Measurements from ENCODE around the gene PGGT1B. TPM values are rescaled to one million over a fixed set of nuclear protein-coding genes. Genes with fewer than 3 reads are reported as not detected.
"Not testable (repeated sequence)": the region's sequence is repeated elsewhere in the genome, so short reads cannot be mapped to it uniquely, and the experiment has no call there.

The PGGT1B gene
- total and polyA plus RNA-seq, 2 donors: 6.0 to 26.8 TPM

DNA sequence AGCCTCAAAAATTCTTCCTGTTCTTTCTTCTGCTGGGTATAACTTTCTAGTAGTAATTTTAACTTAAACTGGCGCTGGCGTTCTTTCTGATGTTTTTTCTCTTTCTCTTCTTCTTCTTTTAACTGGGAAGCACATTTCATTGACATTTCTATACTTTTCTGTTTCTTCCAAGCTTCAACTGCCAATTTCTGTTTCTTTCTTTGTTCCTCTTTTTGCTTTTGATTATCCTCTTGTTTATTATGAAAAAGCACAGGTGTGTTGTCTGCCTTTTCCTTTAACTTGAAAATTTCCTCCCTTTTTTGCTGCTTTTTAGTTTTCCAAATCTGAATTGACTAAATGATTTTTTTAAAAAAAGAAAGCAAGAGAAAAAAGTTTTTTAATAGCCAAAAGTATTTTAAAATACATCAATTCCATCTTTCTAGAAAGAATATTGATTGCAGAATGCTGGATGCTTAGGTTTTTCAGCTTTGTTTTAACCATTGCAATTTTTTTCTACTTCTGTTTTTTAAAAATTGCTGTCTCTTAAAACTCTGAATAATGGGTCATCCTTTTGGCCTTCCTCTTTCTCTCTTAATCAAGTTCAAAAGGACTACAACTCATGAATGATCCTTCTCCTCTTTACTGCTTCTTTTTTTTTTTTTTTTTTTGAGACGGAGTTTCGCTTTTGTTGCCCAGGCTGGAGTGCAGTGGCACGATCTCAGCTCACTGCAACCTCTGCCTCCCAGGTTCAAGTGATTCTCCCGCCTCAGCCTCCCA, 8.8 kb upstream of the PGGT1B start:
- H3K36me3 ChIP-seq (ENCODE audit: control insufficient read depth in 2 of 2, insufficient read depth in 2 of 2, low read length in 1 of 2): peaks cover 0 to 3% of the 10 kb centered on the region in 2 donors
- no peak overlapping the region for H3K27ac ChIP-seq (ENCODE audit: low read depth in 1 of 2, low read length in 1 of 2)
- no peaks in the 10 kb centered on the region for H3K27me3 ChIP-seq (ENCODE audit: control insufficient read depth in 2 of 2, insufficient read depth in 1 of 2, low read length in 1 of 2)
- no peaks in the 10 kb centered on the region for H3K9me3 ChIP-seq (ENCODE audit: control insufficient read depth in 2 of 2, insufficient read depth in 1 of 2, low read length in 1 of 2)
- no peaks in the 10 kb centered on the region for H3K4me1 ChIP-seq (ENCODE audit: control insufficient read depth in 2 of 2, insufficient read depth in 2 of 2, low read length in 2 of 2)
- no peak overlapping the region for H3K4me3 ChIP-seq (ENCODE audit: low read length in 2 of 2)
- DNase-seq (ENCODE audit: low read depth in 6 of 9, low spot score in 9 of 9): no peak
- WGBS: 91% methylated on average over 6 of the region's 6 CpGs

DNA sequence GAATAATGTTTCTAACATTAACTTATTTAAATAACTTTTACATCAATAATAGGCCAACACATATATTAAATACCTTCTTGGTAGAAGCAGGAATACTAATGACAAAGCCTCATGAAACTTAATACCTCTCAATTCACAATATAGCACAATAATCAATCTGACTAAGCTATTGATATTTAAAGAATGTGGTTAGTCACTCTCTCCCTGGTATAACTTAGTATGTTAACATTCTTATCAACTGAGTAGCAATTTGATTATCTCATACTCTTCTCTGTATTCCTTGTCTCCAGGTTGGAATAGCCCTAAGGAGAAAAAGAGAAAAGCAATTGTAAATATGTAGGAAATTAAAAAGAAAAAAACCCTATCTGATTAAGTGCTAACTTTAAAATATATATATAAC, 4.9 kb upstream of the PGGT1B start:
- H3K9me3 ChIP-seq (ENCODE audit: control insufficient read depth in 2 of 2, insufficient read depth in 1 of 2, low read length in 1 of 2): no peaks in the 10 kb centered on the region
- DNase-seq (ENCODE audit: low read depth in 6 of 9, low spot score in 9 of 9): no peak
- H3K4me1 ChIP-seq (ENCODE audit: control insufficient read depth in 2 of 2, insufficient read depth in 2 of 2, low read length in 2 of 2): peaks cover 0 to 5% of the 10 kb centered on the region in 2 donors
- H3K27me3 ChIP-seq (ENCODE audit: control insufficient read depth in 2 of 2, insufficient read depth in 1 of 2, low read length in 1 of 2): no peaks in the 10 kb centered on the region
- H3K4me3 ChIP-seq (ENCODE audit: low read length in 2 of 2): no peak overlapping the region
- peaks cover 3 to 6% of the 10 kb centered on the region in 2 donors for H3K36me3 ChIP-seq (ENCODE audit: control insufficient read depth in 2 of 2, insufficient read depth in 2 of 2, low read length in 1 of 2)
- H3K27ac ChIP-seq (ENCODE audit: low read depth in 1 of 2, low read length in 1 of 2): no peak overlapping the region

DNA sequence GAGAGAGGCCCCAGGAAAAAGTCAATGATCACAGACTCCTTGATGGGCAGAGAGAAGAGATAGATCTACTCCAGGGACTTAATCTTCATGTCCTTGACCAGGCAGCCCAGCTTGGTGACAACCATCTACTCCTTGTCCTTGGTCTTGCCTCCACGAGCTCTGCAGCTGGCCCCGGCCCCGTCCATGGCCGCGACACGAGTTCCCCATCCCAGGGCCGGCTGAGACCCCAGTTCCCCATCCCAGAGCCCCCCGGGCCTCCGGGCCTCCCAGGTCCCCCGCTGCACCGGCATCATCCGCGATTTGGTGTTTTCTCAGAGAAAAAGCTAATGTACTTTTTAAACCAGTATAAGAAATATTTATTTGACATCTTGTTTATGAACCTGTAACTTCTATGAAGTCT, 2.5 kb upstream of the PGGT1B start:
- Histone ChIP-seq H3K9me3 (ENCODE audit: control insufficient read depth in 2 of 2, insufficient read depth in 1 of 2, low read length in 1 of 2) (no peaks in the 10 kb centered on the region), H3K36me3 (ENCODE audit: control insufficient read depth in 2 of 2, insufficient read depth in 2 of 2, low read length in 1 of 2) (peaks cover 0 to 6% of the 10 kb centered on the region in 2 donors), H3K4me1 (ENCODE audit: control insufficient read depth in 2 of 2, insufficient read depth in 2 of 2, low read length in 2 of 2) (peaks cover 9 to 13% of the 10 kb centered on the region in 2 donors), H3K27ac (ENCODE audit: low read depth in 1 of 2, low read length in 1 of 2) (no peak overlapping the region), H3K27me3 (ENCODE audit: control insufficient read depth in 2 of 2, insufficient read depth in 1 of 2, low read length in 1 of 2) (no peaks in the 10 kb centered on the region), H3K4me3 (ENCODE audit: low read length in 2 of 2) (no peak overlapping the region)
- DNase-seq (ENCODE audit: low read depth in 6 of 9, low spot score in 9 of 9): no peak
- WGBS: 97% methylated on average over 13 of the region's 13 CpGs

DNA sequence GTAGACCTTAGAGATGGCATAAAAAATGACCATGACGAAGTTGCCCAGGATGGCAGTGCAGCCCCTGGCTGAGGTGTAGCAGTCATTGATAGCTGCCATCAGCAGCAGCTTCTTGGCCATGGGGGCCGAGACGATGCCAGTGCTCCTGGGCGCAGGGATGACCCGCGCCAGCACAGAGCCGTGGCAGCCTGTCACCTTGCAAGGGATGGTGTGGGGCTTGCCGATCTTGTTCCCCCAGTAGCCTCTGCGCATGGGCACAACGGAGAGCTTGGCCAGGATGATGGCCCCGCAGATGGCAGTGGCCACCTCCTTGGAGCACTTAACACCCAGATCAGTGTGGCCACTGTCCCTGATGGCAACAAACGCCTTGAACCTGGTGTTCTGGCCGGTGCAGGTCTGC, 2.1 kb upstream of the PGGT1B start:
- H3K27ac ChIP-seq (ENCODE audit: low read depth in 1 of 2, low read length in 1 of 2): no peak overlapping the region
- 97% methylated on average over 13 of the region's 13 CpGs for WGBS

DNA sequence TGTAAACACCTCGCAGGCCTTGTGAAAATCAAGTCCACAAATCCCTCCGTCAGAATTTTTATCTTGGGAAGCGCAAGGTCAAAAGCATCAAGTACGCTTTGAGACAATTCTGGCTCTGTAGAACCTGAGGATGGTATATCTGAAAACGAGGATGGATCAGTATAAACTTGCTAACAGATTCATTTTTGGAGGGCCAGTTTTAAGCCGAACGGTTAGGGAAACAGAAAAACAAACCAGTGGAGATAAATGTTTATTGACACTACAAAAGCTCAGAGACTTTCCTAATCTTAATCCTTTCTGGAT, 352 bp upstream of the PGGT1B start:
- WGBS: 78% methylated on average over 7 of the region's 7 CpGs
- peaks cover 0 to 6% of the 10 kb centered on the region in 2 donors for H3K36me3 ChIP-seq (ENCODE audit: control insufficient read depth in 2 of 2, insufficient read depth in 2 of 2, low read length in 1 of 2)
- peaks cover 9 to 13% of the 10 kb centered on the region in 2 donors for H3K4me1 ChIP-seq (ENCODE audit: control insufficient read depth in 2 of 2, insufficient read depth in 2 of 2, low read length in 2 of 2)
- H3K27me3 ChIP-seq (ENCODE audit: control insufficient read depth in 2 of 2, insufficient read depth in 1 of 2, low read length in 1 of 2): no peaks in the 10 kb centered on the region
- no peaks in the 10 kb centered on the region for H3K9me3 ChIP-seq (ENCODE audit: control insufficient read depth in 2 of 2, insufficient read depth in 1 of 2, low read length in 1 of 2)
- H3K4me3 ChIP-seq (ENCODE audit: low read length in 2 of 2): peak overlapping the region; percentile 82 to 95
- DNase-seq (ENCODE audit: low read depth in 6 of 9, low spot score in 9 of 9): no peak
- H3K27ac ChIP-seq (ENCODE audit: low read depth in 1 of 2, low read length in 1 of 2): peak overlapping the region; percentile 75 to 80

More for the DNA sequence above, 2.1 kb upstream of the PGGT1B start:
- H3K27me3 ChIP-seq (ENCODE audit: control insufficient read depth in 2 of 2, insufficient read depth in 1 of 2, low read length in 1 of 2): no peaks in the 10 kb centered on the region
- no peaks in the 10 kb centered on the region for H3K9me3 ChIP-seq (ENCODE audit: control insufficient read depth in 2 of 2, insufficient read depth in 1 of 2, low read length in 1 of 2)
- peaks cover 0 to 6% of the 10 kb centered on the region in 2 donors for H3K36me3 ChIP-seq (ENCODE audit: control insufficient read depth in 2 of 2, insufficient read depth in 2 of 2, low read length in 1 of 2)
- no peak for DNase-seq (ENCODE audit: low read depth in 6 of 9, low spot score in 9 of 9)
- peaks cover 9 to 13% of the 10 kb centered on the region in 2 donors for H3K4me1 ChIP-seq (ENCODE audit: control insufficient read depth in 2 of 2, insufficient read depth in 2 of 2, low read length in 2 of 2)
- no peak overlapping the region for H3K4me3 ChIP-seq (ENCODE audit: low read length in 2 of 2)

DNA sequence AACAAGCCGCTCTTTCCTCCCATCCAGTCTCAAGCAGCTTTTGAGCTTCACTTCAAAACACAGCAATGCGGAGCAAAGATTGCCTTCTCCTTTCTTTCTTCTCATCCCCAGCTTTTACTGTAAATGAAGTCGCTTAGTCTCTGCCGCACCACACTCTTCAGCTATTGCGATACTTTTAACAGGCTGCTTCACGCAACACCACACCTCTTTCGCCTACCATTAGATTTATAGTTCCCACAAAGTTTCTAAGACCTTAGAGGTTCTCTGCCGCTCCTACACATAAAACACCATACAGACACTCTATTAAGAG, 711 bp downstream of the PGGT1B start:
- Histone ChIP-seq H3K36me3 (ENCODE audit: control insufficient read depth in 2 of 2, insufficient read depth in 2 of 2, low read length in 1 of 2) (peaks cover 0 to 6% of the 10 kb centered on the region in 2 donors), H3K4me1 (ENCODE audit: control insufficient read depth in 2 of 2, insufficient read depth in 2 of 2, low read length in 2 of 2) (peaks cover 9 to 13% of the 10 kb centered on the region in 2 donors), H3K27me3 (ENCODE audit: control insufficient read depth in 2 of 2, insufficient read depth in 1 of 2, low read length in 1 of 2) (no peaks in the 10 kb centered on the region), H3K9me3 (ENCODE audit: control insufficient read depth in 2 of 2, insufficient read depth in 1 of 2, low read length in 1 of 2) (no peaks in the 10 kb centered on the region), H3K27ac (ENCODE audit: low read depth in 1 of 2, low read length in 1 of 2) (peak overlapping the region in 1 of 2 donors; percentile 80), H3K4me3 (ENCODE audit: low read length in 2 of 2) (peak overlapping the region; percentile 82 to 95)
- peak in 3 of 9 donors; percentile 1 to 12 (median 4) for DNase-seq (ENCODE audit: low read depth in 6 of 9, low spot score in 9 of 9)
- WGBS: 11% methylated on average over 8 of the region's 8 CpGs

DNA sequence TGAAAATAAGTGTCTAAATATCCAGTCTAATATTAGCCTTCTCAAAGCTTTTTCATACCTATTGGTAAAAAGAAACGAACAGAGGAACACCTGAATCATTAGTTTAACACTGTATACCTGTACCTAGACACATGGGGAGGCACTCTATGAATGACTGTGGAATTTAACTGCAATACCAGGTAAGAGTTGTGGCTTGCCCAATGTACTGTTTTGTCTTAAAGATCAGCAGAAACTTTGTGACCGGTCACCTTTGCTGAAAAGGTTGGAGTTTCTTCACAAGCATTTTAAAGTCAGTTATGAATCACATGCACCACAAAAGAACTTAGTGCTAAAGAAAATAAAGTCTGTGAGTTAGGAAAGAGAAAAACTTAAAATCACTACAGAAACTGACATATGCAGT, 2.4 kb downstream of the PGGT1B start:
- Histone ChIP-seq H3K27me3 (ENCODE audit: control insufficient read depth in 2 of 2, insufficient read depth in 1 of 2, low read length in 1 of 2) (no peaks in the 10 kb centered on the region), H3K27ac (ENCODE audit: low read depth in 1 of 2, low read length in 1 of 2) (no peak overlapping the region), H3K4me3 (ENCODE audit: low read length in 2 of 2) (no peak overlapping the region), H3K9me3 (ENCODE audit: control insufficient read depth in 2 of 2, insufficient read depth in 1 of 2, low read length in 1 of 2) (no peaks in the 10 kb centered on the region), H3K4me1 (ENCODE audit: control insufficient read depth in 2 of 2, insufficient read depth in 2 of 2, low read length in 2 of 2) (peaks cover 9 to 13% of the 10 kb centered on the region in 2 donors), H3K36me3 (ENCODE audit: control insufficient read depth in 2 of 2, insufficient read depth in 2 of 2, low read length in 1 of 2) (peaks cover 0 to 5% of the 10 kb centered on the region in 2 donors)
- 95% methylated on average over 2 of the region's 2 CpGs for WGBS
- no peak for DNase-seq (ENCODE audit: low read depth in 6 of 9, low spot score in 9 of 9)

DNA sequence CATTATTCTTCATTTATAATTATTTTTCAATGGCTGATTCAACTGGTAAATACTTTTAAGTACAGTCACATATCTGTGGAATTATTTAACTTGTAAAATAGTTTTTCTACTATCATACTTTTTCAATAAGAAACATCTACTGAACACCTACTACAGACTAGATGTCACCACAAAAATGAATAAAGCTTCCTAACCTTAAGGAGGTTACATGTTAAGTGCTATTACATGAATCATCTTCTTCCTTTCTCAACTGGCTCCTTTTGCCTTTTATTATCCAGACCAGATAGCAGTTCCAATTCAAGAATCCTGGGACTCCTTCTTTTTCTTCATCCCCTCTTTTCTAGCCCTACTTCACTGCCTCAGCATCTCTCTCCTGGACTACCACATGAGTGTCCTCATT, 4.7 kb downstream of the PGGT1B start:
- DNase-seq (ENCODE audit: low read depth in 6 of 9, low spot score in 9 of 9): no peak
- H3K4me1 ChIP-seq (ENCODE audit: control insufficient read depth in 2 of 2, insufficient read depth in 2 of 2, low read length in 2 of 2): peaks cover 9 to 11% of the 10 kb centered on the region in 2 donors
- H3K4me3 ChIP-seq (ENCODE audit: low read length in 2 of 2): no peak overlapping the region

DNA sequence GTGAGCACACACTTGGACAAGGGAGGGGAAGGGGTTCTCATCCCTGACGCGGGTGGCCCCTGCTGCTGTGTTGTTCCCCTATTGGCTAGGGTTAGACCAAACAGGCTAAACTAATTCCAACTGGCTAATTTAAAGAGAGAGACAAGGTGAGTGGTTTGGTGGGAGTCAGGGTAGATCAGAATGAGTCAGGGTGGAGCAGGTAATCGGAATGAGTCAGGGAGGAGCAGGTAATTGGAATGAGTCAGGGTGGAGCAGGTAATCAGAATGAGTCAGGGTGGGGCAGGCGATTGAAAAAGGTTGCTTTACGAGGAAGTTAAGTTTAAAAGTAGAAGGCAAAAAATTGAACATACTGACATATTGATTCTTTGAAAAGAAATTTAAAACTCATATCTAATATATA, 13.3 kb downstream of the PGGT1B start:
- 79% methylated on average over 5 of the region's 5 CpGs for WGBS
- H3K27ac ChIP-seq (ENCODE audit: low read depth in 1 of 2, low read length in 1 of 2): not testable (repeated sequence)

More for the DNA sequence above, 4.7 kb downstream of the PGGT1B start:
- H3K27ac ChIP-seq (ENCODE audit: low read depth in 1 of 2, low read length in 1 of 2): no peak overlapping the region
- H3K27me3 ChIP-seq (ENCODE audit: control insufficient read depth in 2 of 2, insufficient read depth in 1 of 2, low read length in 1 of 2): no peaks in the 10 kb centered on the region
- no peaks in the 10 kb centered on the region for H3K9me3 ChIP-seq (ENCODE audit: control insufficient read depth in 2 of 2, insufficient read depth in 1 of 2, low read length in 1 of 2)
- H3K36me3 ChIP-seq (ENCODE audit: control insufficient read depth in 2 of 2, insufficient read depth in 2 of 2, low read length in 1 of 2): no peaks in the 10 kb centered on the region

More for the DNA sequence above, 13.3 kb downstream of the PGGT1B start:
- DNase-seq (ENCODE audit: low read depth in 6 of 9, low spot score in 9 of 9); H3K27me3 ChIP-seq (ENCODE audit: control insufficient read depth in 2 of 2, insufficient read depth in 1 of 2, low read length in 1 of 2); H3K4me3 ChIP-seq (ENCODE audit: low read length in 2 of 2); H3K36me3 ChIP-seq (ENCODE audit: control insufficient read depth in 2 of 2, insufficient read depth in 2 of 2, low read length in 1 of 2); H3K9me3 ChIP-seq (ENCODE audit: control insufficient read depth in 2 of 2, insufficient read depth in 1 of 2, low read length in 1 of 2); H3K4me1 ChIP-seq (ENCODE audit: control insufficient read depth in 2 of 2, insufficient read depth in 2 of 2, low read length in 2 of 2): not testable (repeated sequence)
